Vagina (tissue), 2 donors: ENCODE data around the gene RBM10. TPM values are rescaled to one million over a fixed set of nuclear protein-coding genes. Genes with fewer than 3 reads are reported as not detected.
A peak's percentile ranks its signal among the peaks of the same experiment; 100 is the strongest.

Source experiments
- DNase-seq, 2 donors: peaks; one replicate each; pipeline ENCODE4 v3.0.0-alpha.2; 2017; ENCODE audit errors: extremely low spot score in 2 of 2
- H3K27ac ChIP-seq: fragments of 200-600 bp; sonication (generic); one replicate; pipeline ENCODE4 v1.5.1; 2019
- H3K27me3 ChIP-seq: fragments of 200-600 bp; sonication (generic); one replicate; pipeline ENCODE4 v1.5.1; 2019
- H3K36me3 ChIP-seq, 2 donors: fragments of 200-600 bp; sonication (generic); one replicate each; pipeline ENCODE4 v1.5.1; 2017 to 2019
- H3K4me1 ChIP-seq: fragments of 200-600 bp; sonication (generic); one replicate; pipeline ENCODE4 v1.5.1; 2019
- H3K4me3 ChIP-seq, 2 donors: fragments of 200-600 bp; sonication (generic); 1 replicate in 1 of 2; 2 replicates in 1 of 2; pipeline ENCODE4 v1.5.1; 2016 to 2019
- H3K9me3 ChIP-seq: fragments of 200-600 bp; sonication (generic); one replicate; pipeline ENCODE4 v1.5.1; 2019
- POLR2A ChIP-seq, 2 donors: fragments of 450-650 bp; IDR thresholded peaks; one replicate each; pipeline ENCODE4 v1.6.1; 2017; ENCODE audit warnings: antibody characterized with exemption in 2 of 2, mild to moderate bottlenecking in 2 of 2, moderate library complexity in 2 of 2
- POLR2AphosphoS5 ChIP-seq, 2 donors: sonication (generic); formaldehyde crosslinking; IDR thresholded peaks; one replicate each; pipeline ENCODE4 v1.9.0; 2017; ENCODE audit warnings: antibody characterized with exemption in 2 of 2, mild to moderate bottlenecking in 2 of 2, low read depth in 1 of 2; ENCODE audit not compliant: insufficient read depth in 1 of 2
- intact Hi-C: fragments of 100-400 bp; cut with DNase I; formaldehyde crosslinking; loops from one replicate; pipeline ENCODE4 v1.15.1; 2023
- total RNA-seq: library from RNA; depleted of rRNA; stranded (reverse); fragments of >200 nt; gene quantifications from one replicate; pipeline ENCODE4 v1.2.3, GENCODE V29; 2016
- TF ChIP-seq, protein P1 (sequence below), 3 experiments: fragments of 450-650 bp in 2 of 3; fragments of 200-600 bp in 1 of 3; sonication (generic) in 1 of 3; IDR thresholded peaks; one replicate each; pipeline ENCODE4 v1.5.1; 2017 to 2019; ENCODE audit warnings: antibody characterized with exemption in 3 of 3, mild to moderate bottlenecking in 2 of 3, moderate library complexity in 2 of 3

RBM10 gene
- total RNA-seq, 1 donor from 2014 or later: 32.4 TPM

DNA sequence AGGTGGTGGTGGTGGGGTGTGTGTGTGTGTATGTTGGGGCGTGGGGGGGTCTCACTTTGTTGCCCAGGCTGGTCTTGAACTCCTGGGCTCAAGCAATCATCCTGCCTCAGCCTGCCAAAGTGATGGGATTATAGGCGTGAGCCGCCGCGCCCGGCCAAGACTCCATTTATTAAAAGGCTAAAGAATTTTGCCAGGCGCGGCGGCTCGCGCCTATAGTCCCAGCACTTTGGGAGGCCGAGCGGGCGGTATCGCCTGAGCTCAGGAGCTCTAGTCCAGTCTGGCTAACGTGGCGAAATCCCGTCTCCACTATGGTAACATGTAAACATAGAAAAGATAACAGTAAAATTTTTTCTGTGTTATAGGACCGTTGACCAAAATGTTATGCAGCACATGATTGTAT is 44.9 kb downstream of the RBM10 start:
- TF ChIP-seq, protein P1, sequence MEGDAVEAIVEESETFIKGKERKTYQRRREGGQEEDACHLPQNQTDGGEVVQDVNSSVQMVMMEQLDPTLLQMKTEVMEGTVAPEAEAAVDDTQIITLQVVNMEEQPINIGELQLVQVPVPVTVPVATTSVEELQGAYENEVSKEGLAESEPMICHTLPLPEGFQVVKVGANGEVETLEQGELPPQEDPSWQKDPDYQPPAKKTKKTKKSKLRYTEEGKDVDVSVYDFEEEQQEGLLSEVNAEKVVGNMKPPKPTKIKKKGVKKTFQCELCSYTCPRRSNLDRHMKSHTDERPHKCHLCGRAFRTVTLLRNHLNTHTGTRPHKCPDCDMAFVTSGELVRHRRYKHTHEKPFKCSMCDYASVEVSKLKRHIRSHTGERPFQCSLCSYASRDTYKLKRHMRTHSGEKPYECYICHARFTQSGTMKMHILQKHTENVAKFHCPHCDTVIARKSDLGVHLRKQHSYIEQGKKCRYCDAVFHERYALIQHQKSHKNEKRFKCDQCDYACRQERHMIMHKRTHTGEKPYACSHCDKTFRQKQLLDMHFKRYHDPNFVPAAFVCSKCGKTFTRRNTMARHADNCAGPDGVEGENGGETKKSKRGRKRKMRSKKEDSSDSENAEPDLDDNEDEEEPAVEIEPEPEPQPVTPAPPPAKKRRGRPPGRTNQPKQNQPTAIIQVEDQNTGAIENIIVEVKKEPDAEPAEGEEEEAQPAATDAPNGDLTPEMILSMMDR (IDR thresholded peaks at IDR 0.05): no peak
- TF ChIP-seq POLR2A (IDR thresholded peaks at IDR 0.05) (no peak), POLR2AphosphoS5 (IDR thresholded peaks at IDR 0.05; ENCODE audit: insufficient read depth in 1 of 2, low read depth in 1 of 2) (no peak)
- no peak for DNase-seq
- H3K4me3 ChIP-seq: no peak overlapping the region
- intact Hi-C loops: loop anchor here (10.0 kb wide), 1 partner anchor 335 kb away; no protein-coding TSS in a partner anchor
- no peaks in the 10 kb centered on the region for H3K9me3 ChIP-seq
- no peaks in the 10 kb centered on the region for H3K27me3 ChIP-seq
- peaks cover 8% of the 10 kb centered on the region for H3K4me1 ChIP-seq
- no peak overlapping the region for H3K27ac ChIP-seq
- H3K36me3 ChIP-seq: peaks cover 0 to 6% of the 10 kb centered on the region in 2 donors

DNA sequence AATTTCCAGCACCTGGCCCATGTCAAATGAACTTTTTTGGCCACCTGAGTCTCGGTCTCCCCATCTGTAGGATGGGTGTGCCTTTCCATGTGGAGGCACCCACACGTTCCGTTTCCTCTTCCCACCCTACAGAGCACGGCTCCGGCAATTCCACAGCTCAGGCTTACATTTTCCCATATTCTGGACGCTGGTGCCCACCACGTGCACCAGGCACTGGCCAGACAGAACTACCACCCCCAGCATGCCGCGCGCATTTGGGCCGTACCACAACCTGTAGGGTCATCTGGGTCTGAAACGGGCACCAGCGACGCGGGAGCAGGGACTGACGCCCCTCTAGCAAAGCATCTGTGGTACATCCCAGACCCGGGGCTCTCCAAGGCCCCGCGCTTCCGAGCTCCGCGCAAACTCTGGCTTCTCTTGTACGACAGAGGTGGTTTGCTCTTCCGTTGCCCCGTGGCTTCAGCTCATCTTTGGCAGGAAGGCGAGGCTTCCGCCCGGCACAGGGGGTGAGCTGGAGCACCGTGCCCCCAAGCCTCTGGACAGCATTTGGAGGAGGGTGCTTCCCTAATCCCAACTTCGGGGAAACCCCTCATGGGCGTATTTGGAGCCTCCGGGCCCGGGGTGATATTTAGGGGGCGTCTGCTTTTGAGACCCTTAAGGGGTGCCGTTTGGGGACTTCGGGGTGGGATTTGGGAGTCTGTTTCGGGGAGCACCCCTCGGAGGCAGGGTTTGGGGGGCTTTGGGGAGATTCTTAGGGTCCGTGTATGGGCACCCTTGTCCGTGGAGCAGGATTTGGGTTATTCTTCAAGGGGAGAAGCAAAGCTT is 45.6 kb downstream of the RBM10 start:
- DNase-seq: no peak
- Histone ChIP-seq H3K36me3 (peaks cover 0 to 6% of the 10 kb centered on the region in 2 donors), H3K4me1 (peaks cover 15% of the 10 kb centered on the region), H3K27ac (peak overlapping the region; percentile 46), H3K27me3 (no peaks in the 10 kb centered on the region), H3K4me3 (peak overlapping the region; percentile 38 to 51), H3K9me3 (no peaks in the 10 kb centered on the region)
- intact Hi-C loops: loop anchor here (10.0 kb wide), 1 partner anchor 334 kb away; no protein-coding TSS in a partner anchor
- TF ChIP-seq, protein P1 (IDR thresholded peaks at IDR 0.05): no peak
- TF ChIP-seq POLR2AphosphoS5 (IDR thresholded peaks at IDR 0.05; ENCODE audit: insufficient read depth in 1 of 2, low read depth in 1 of 2): peak; percentile 77 to 84
- TF ChIP-seq POLR2A (IDR thresholded peaks at IDR 0.05): no peak

DNA sequence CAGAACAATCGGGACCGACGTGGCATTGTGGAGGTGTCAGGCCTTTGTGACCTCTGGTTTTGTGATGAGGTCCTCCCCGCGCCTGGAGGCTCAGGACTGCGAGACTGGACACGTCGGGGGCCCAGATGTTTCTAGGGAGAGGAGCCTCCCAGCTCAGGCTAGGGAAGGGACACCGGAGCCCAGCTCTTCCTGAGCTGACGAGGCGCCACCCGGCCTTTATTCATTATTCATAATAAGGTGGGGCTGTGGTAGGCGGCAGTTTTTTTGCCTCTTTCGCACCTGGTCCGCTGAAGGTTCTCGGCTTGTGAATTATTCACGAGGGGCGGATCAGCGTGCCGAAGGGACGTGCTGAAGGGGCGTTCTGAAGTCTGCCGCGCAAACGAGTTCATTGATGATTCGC is 46.3 kb downstream of the RBM10 start:
- intact Hi-C loops: loop anchor here (10.0 kb wide), 1 partner anchor 333 kb away; no protein-coding TSS in a partner anchor

DNA sequence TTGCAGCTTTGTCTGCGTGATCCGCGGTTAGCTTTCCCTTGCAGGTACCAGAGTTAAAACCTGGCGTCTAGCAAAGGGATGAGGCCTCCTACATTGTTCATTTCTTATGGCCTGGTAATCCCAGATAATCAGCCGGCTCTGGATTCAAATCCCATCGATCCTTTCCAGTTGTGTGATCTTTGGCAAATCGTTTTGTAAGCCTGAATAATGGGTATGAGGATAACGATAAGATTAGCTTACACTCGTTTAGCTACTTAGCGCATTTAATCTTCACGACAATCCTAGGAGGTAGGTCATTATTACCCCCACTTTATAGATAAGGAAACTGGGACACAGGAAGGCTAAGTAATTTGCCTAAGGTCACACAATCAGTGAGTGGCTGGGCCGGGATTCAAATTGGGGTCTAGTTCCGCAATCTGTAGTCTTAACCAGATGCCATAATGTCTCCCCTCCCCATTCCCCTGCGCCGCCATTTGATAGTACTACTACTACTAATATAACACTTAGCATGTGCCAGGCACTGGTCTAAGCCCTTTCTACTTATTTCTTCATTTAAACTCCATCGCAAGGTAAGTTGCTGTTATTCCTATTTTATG is 46.9 kb downstream of the RBM10 start:
- Histone ChIP-seq H3K4me3 (peak overlapping the region; percentile 38 to 51), H3K9me3 (no peaks in the 10 kb centered on the region), H3K4me1 (peaks cover 28% of the 10 kb centered on the region), H3K27me3 (no peaks in the 10 kb centered on the region), H3K27ac (no peak overlapping the region), H3K36me3 (no peaks in the 10 kb centered on the region)
- TF ChIP-seq POLR2AphosphoS5 (IDR thresholded peaks at IDR 0.05; ENCODE audit: insufficient read depth in 1 of 2, low read depth in 1 of 2): no peak
- TF ChIP-seq POLR2A (IDR thresholded peaks at IDR 0.05): no peak
- TF ChIP-seq, protein P1 (IDR thresholded peaks at IDR 0.05): no peak
- intact Hi-C loops: loop anchor here (2.0 to 10.0 kb wide), 2 partner anchors 193 to 333 kb away; no protein-coding TSS in a partner anchor
- DNase-seq: no peak

More for the DNA sequence above, 46.3 kb downstream of the RBM10 start:
- TF ChIP-seq POLR2A (IDR thresholded peaks at IDR 0.05) (no peak), POLR2AphosphoS5 (IDR thresholded peaks at IDR 0.05; ENCODE audit: insufficient read depth in 1 of 2, low read depth in 1 of 2) (no peak)
- TF ChIP-seq, protein P1 (IDR thresholded peaks at IDR 0.05): no peak
- Histone ChIP-seq H3K27me3 (no peaks in the 10 kb centered on the region), H3K36me3 (peaks cover 0 to under 1% of the 10 kb centered on the region in 2 donors), H3K27ac (peak overlapping the region; percentile 46), H3K4me3 (peak overlapping the region; percentile 38 to 51), H3K9me3 (no peaks in the 10 kb centered on the region), H3K4me1 (peaks cover 22% of the 10 kb centered on the region)
- DNase-seq: no peak
